GM12874 (cell line): ENCODE measurements around the gene UGGT2.

ENCODE experiments used
- TF ChIP-seq, protein P1 (sequence below): IDR thresholded peaks from 2 replicates; pipeline ENCODE4 v1.5.1; 2011; ENCODE audit warnings: low read depth, mild to moderate bottlenecking, control low read depth, low read length, moderate library complexity; ENCODE audit not compliant: insufficient read depth

The UGGT2 gene

DNA sequence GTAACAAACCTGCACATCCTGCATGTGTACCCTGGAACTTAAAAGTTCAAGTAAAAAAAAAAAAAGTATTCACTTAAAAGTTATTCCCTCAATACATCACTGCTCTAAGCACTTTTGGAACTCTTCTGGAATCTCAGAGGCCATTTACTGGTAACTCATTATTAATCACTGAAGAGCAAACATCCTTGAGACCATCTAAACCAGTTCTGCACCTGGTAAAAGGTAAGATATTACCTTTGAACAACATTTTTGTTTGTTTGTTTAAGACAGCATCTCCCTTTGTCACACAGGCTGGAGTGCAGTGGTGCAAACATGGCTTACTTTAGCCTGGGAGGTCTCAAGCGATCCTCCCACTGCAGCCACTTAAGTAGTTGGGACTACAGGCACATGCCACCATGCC is 16.7 kb downstream of the UGGT2 start:
- TF ChIP-seq, protein P1, sequence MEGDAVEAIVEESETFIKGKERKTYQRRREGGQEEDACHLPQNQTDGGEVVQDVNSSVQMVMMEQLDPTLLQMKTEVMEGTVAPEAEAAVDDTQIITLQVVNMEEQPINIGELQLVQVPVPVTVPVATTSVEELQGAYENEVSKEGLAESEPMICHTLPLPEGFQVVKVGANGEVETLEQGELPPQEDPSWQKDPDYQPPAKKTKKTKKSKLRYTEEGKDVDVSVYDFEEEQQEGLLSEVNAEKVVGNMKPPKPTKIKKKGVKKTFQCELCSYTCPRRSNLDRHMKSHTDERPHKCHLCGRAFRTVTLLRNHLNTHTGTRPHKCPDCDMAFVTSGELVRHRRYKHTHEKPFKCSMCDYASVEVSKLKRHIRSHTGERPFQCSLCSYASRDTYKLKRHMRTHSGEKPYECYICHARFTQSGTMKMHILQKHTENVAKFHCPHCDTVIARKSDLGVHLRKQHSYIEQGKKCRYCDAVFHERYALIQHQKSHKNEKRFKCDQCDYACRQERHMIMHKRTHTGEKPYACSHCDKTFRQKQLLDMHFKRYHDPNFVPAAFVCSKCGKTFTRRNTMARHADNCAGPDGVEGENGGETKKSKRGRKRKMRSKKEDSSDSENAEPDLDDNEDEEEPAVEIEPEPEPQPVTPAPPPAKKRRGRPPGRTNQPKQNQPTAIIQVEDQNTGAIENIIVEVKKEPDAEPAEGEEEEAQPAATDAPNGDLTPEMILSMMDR = no peak

DNA sequence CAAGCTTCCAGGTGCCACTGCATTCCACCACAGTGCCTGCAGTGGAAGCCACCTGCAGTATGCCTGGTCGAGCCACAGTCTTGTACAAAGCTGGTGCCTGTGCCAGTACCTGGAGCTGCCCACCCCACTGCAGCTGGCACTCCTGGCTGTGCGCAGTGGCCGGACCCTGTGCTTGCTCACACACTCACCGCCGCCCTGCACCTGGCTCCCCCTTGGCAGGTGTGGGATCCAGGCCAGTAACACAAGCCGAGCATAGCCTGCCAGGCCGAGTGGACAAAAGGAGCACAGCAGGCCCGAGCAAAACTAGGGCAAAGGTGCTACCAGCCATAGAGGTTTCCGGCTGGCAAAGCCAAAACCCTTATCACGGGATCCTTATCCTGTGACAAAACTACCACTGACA is 18.5 kb downstream of the UGGT2 start:
- TF ChIP-seq, protein P1 = no peak

DNA sequence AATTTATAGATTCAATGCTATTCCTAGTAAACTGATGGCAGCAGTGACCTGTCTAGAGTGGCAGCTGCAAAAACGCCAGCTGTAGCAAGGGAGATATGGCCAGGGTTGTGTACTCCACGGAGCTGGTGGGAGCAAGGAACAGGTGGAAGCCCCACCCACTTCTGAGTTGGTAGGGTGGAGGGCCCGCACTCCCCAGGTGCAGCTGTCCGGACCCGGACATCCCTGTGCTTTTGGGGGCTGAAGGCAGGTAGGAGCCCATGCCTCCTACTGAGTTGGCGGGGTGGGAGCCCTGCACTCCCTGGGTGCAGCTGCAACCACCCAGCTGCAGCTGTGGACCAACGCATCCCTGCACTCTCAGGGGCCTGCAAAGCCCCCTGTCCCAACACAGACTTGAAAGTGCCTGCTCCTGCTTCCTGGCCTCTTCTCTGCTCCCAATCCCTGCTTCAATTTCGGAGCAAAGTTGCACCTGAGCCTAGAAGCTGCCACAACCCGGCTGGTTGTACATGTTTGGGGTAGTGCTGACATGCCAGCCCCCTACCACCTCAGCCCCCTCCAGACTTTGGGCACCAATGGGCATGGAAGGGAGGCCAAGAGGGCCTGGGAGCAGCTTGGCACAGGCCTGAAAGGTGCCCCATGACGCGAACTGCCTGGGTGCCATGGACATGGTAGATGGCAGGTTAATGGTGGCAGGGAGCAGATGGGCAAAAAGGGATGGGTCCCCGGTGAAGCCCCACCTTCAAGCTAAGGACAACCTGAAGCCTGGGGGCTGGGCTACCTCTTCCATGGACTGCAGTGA is 19.8 kb downstream of the UGGT2 start:
- TF ChIP-seq, protein P1 = no peak

DNA sequence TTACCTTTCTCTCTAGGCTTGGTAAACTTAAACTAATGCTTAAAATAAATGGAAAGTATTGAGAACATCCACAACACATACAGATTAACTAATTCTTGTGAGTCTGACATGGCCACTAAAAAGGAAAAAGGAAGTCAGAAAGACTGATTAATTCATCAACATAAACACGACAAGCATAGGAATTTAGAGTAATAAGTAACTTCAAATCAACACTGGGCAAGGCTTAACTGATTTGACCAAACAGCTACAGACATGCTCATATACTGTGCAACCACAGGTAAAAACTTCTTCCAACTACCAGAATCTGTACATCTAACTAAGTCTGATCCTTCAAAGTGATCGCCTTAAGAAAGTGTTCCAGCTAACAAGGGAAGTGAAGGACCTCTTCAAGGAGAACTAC is 20.5 kb downstream of the UGGT2 start:
- TF ChIP-seq, protein P1 = no peak

DNA sequence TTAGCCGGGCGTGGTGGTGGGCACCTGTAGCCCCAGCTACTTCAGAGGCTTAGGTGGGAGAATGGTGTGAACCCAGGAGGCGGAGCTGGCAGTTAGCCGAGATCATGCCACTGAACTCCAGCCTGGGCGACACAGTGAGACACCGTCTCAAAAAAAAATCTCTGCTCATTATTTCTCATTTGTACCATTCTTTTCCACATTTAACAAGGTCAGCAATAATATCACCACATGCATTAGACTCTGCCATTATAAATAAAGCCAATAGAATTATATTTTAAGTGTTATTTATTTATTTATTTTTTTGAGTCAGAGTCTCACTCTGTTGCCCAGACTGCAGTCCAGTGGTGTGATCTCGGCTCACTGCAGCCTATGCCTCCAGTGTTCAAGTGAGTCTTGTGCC is 24.2 kb downstream of the UGGT2 start:
- TF ChIP-seq, protein P1 = no peak

DNA sequence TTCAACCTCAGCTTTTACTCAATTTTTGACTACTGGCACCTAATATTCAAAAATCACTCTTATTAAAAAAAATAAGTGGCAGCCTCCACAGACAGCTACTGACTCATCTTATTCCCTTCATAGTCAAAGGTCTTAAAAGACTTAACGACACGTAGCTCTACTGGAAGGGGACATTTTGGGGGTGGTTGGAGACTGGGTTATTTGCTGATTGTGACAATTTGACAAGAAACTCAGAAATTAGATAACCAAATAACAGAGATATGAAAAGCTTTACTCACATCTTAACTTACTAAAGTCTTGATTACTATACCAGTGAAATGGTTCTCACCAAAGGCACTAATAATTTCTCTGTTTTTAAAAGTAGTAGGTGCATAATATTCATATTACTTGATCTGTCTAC is 25.7 kb downstream of the UGGT2 start:
- TF ChIP-seq, protein P1 = no peak

DNA sequence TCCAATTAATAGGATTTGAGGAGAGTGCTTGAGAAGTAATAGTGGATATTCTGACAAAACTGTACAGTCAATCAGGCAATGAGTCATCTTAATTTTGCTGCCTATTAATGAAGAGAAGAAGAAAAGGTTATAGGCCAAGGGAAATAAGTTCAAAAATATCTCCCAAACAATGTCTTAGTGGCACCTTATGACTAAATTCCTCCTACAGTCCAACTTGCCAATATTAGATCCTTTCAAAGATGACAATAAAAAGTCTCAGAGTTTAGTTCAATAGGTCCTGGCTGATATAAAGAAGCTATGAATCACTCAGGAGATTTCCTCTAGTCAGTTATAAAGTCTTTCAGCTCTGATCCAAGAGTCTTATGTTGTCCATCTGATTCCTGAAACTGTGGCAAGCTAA is 27.9 kb downstream of the UGGT2 start:
- TF ChIP-seq, protein P1 = no peak
